Transverse colon (tissue), 4 donors: Measurements from ENCODE around the gene NEDD4L. TPM values are rescaled to one million over a fixed set of nuclear protein-coding genes. Genes with fewer than 3 reads are reported as not detected.

Source experiments
- DNase-seq: peaks from one replicate; pipeline ENCODE4 v3.0.0-alpha.2; 2019
- H3K27ac ChIP-seq, 4 donors: fragments of 200-600 bp; sonication (generic); 2 replicates each; pipeline ENCODE4 v1.5.1; 2016 to 2018; ENCODE audit warnings: inconsistent platforms in 4 of 4
- H3K27me3 ChIP-seq: fragments of 200-600 bp; sonication (generic); 2 replicates; pipeline ENCODE4 v1.5.1; 2017; ENCODE audit warnings: inconsistent platforms
- H3K36me3 ChIP-seq, 4 donors: fragments of 200-600 bp; sonication (generic); 2 replicates each; pipeline ENCODE4 v1.5.1; 2017 to 2019; ENCODE audit warnings: inconsistent platforms in 4 of 4
- H3K4me1 ChIP-seq, 4 donors: fragments of 200-600 bp; sonication (generic); 2 replicates each; pipeline ENCODE4 v1.5.1; 2017 to 2020; ENCODE audit warnings: inconsistent platforms in 4 of 4
- H3K4me3 ChIP-seq, 4 donors: fragments of 200-600 bp; sonication (generic); 1 replicate in 1 of 4; 2 replicates in 3 of 4; pipeline versions ENCODE4 v1.5.1 to v1.6.1; 2017 to 2019; ENCODE audit warnings: inconsistent platforms in 4 of 4
- H3K9me3 ChIP-seq, 2 donors: fragments of 200-600 bp; sonication (generic); 2 replicates each; pipeline ENCODE4 v1.5.1; 2017 to 2019; ENCODE audit warnings: inconsistent platforms in 2 of 2
- EP300 ChIP-seq: sonication (generic); formaldehyde crosslinking; IDR thresholded peaks from one replicate; pipeline ENCODE4 v1.6.1; 2017; ENCODE audit warnings: antibody characterized with exemption, low read depth
- POLR2A ChIP-seq: fragments of 450-650 bp; IDR thresholded peaks from one replicate; pipeline ENCODE4 v1.6.1; 2016; ENCODE audit warnings: antibody characterized with exemption, mild to moderate bottlenecking, moderate library complexity
- POLR2AphosphoS5 ChIP-seq, 3 donors: sonication (generic); formaldehyde crosslinking; IDR thresholded peaks; one replicate each; pipeline ENCODE4 v1.6.1; 2016; ENCODE audit warnings: antibody characterized with exemption in 3 of 3
- WGBS, 2 donors: methylation state at CpG; one replicate each; pipeline ENCODE4 v1.1.5; 2018; ENCODE audit warnings: low coverage in 1 of 2; 5-methylcytosine and 5-hydroxymethylcytosine counted together
- in situ Hi-C, 4 donors: fragments of 200-750 bp; cut with MboI; loops; one replicate each; pipeline versions ENCODE4 v1.15.0 to v1.15.1; 2017; ENCODE audit warnings: low sequenced_read_pairs in 3 of 4, low pct_ligation_motif_present in 1 of 4, low pct_unique_long_range_greater_than_20kb in 1 of 4
- intact Hi-C: fragments of 100-400 bp; cut with DNase I; formaldehyde crosslinking; loops from one replicate; pipeline ENCODE4 v1.15.1; 2023; ENCODE audit warnings: low total_unique reads
- total RNA-seq, 4 donors: library from RNA; depleted of rRNA; stranded (reverse); fragments of >200 nt; gene quantifications; one replicate each; pipeline ENCODE4 v1.1.0, GENCODE V29; 2016
- TF ChIP-seq, protein P1 (sequence below), 5 experiments: fragments of 200-600 bp in 3 of 5; fragments of 450-650 bp in 2 of 5; sonication (generic) in 3 of 5; IDR thresholded peaks; 1 replicate in 2 of 5; 2 replicates in 3 of 5; pipeline ENCODE4 v1.5.1; 2016 to 2017; ENCODE audit warnings: antibody characterized with exemption in 5 of 5, inconsistent platforms in 3 of 5, mild to moderate bottlenecking in 2 of 5, moderate library complexity in 1 of 5

The NEDD4L gene
- total RNA-seq, 4 donors from 2014 or later = 217 to 773 (median 305) TPM

DNA sequence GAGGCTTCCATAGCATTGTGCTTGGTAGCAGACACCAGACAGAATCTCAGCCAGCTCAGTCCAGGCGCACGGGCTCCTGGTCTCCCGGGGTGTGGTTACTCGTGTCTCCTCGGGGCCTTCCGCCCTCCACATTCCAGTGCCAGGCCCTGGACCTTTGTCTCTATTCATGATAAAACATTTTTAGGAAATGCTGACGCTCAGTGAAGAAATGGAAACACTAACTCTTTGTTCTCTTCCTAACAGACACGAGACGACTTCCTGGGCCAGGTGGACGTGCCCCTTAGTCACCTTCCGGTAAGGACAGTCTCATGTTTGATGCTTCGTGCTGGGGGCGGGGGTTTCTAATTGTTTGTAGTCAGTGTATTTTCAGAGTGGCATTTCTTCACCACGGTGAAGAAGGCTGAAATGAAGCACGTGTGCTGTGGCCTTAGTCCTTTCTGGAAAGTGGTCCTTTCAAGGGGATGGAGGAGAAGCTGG lies 271.8 kb downstream of the NEDD4L start:
- WGBS, 2 donors = 47 to 66% methylated on average over 11 to 15 of the region's 15 CpGs
- TF ChIP-seq POLR2AphosphoS5 (IDR thresholded peaks at IDR 0.05) (peak in 1 of 3 donors; percentile 32), EP300 (peak; percentile 19), POLR2A (no peak)
- TF ChIP-seq, protein P1, sequence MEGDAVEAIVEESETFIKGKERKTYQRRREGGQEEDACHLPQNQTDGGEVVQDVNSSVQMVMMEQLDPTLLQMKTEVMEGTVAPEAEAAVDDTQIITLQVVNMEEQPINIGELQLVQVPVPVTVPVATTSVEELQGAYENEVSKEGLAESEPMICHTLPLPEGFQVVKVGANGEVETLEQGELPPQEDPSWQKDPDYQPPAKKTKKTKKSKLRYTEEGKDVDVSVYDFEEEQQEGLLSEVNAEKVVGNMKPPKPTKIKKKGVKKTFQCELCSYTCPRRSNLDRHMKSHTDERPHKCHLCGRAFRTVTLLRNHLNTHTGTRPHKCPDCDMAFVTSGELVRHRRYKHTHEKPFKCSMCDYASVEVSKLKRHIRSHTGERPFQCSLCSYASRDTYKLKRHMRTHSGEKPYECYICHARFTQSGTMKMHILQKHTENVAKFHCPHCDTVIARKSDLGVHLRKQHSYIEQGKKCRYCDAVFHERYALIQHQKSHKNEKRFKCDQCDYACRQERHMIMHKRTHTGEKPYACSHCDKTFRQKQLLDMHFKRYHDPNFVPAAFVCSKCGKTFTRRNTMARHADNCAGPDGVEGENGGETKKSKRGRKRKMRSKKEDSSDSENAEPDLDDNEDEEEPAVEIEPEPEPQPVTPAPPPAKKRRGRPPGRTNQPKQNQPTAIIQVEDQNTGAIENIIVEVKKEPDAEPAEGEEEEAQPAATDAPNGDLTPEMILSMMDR (IDR thresholded peaks at IDR 0.05) = no peak
- no peak overlapping the region for H3K4me3 ChIP-seq
- H3K27ac ChIP-seq = peak overlapping the region; percentile 57 to 79 (median 68)
- H3K4me1 ChIP-seq = peaks cover 43 to 66% (median 49%) of the 10 kb centered on the region in 4 donors
- intact Hi-C loops = loop anchor here (1.0 kb wide), 1 partner anchor 30 kb away; no protein-coding TSS in a partner anchor
- H3K27me3 ChIP-seq = no peaks in the 10 kb centered on the region
- H3K9me3 ChIP-seq = no peaks in the 10 kb centered on the region
- in situ Hi-C loops = no loop called here
- peak; percentile 61 for DNase-seq
- no peaks in the 10 kb centered on the region for H3K36me3 ChIP-seq

DNA sequence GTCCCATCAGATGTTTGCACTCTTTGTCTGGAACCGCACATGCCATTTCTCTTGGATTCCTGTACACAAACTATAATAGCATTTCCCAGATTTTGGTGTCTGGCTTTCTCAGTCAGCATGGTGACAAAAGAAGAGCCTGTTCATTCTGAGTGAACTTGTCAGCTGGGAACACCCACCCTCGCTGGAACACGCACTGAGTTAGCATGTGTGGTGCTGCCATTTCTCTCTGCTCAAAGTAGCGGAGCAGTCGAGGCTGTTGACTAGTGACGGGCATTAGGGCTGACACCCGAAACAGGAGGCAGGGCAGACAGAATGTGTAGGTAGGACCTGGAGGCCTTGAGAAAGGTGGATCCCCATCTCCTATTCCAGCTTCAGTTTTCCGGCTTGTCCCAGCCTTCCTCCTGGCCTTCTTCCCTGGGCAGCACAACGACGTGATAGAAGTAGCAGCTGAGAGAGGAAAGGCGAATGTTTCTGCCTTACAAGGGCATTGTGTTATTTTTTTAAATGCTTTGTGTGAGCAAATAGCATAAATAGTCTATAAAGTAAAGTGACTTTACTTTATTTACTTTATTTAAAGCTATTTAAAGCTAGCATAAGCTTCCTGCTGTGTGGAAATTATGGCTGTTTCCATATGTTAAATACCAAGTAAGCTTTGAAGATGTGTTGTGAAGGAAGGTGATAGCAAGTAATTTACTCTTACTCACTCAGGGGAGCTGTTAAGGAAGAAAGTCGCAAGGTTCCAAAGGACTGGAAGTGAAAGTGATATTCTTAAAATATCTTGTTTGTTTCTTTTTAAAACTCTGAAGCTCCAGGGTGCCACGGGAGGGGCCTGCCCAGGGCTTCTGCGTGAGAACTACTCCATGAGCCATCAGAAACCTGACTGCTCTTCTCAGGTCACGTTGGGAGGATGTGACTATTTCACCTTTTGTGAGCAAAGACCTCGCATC lies 272.6 kb downstream of the NEDD4L start:
- intact Hi-C loops (no loop called here), in situ Hi-C loops (no loop called here)
- Histone ChIP-seq H3K4me1 (peaks cover 42 to 68% (median 44%) of the 10 kb centered on the region in 4 donors), H3K27ac (peak overlapping the region; percentile 57 to 79 (median 68)), H3K9me3 (no peaks in the 10 kb centered on the region), H3K36me3 (no peaks in the 10 kb centered on the region), H3K4me3 (no peak overlapping the region), H3K27me3 (no peaks in the 10 kb centered on the region)
- 63% methylated on average over 7 to 16 of the region's 16 CpGs for WGBS, 2 donors
- TF ChIP-seq EP300 (no peak), POLR2AphosphoS5 (IDR thresholded peaks at IDR 0.05) (peak in 1 of 3 donors; percentile 42)
- DNase-seq = no peak

DNA sequence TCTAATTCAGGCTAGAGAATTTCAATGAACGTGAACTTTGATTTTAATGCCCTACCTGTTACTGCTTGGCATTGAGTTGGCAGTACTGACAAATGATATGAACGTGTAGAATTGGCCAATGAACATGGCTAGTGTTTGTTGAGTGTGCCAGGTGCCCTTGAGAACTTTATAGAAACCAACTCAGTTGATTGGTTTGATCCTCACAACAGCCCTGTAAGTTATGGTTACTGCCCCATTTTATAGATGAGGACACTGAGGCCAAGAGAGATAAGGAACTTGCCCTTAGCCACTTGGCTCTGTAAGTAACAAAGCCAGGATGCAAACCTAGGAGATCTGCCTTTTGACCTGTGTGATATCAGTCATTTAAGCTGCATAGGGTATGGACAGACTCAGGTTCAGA lies 275.7 kb downstream of the NEDD4L start:
- 58 to 81% methylated on average over 2 of the region's 2 CpGs for WGBS, 2 donors
- TF ChIP-seq POLR2AphosphoS5 (IDR thresholded peaks at IDR 0.05) = peak in 1 of 3 donors; percentile 41
- TF ChIP-seq, protein P1 (IDR thresholded peaks at IDR 0.05) = no peak
- H3K36me3 ChIP-seq = no peaks in the 10 kb centered on the region
- H3K27me3 ChIP-seq = no peaks in the 10 kb centered on the region
- peaks cover 27 to 61% (median 33%) of the 10 kb centered on the region in 4 donors for H3K4me1 ChIP-seq
- in situ Hi-C loops = no loop called here
- no peak overlapping the region for H3K4me3 ChIP-seq
- intact Hi-C loops = loop anchor here (5.0 kb wide), 1 partner anchor 122 kb away; no protein-coding TSS in a partner anchor
- DNase-seq = no peak
- H3K9me3 ChIP-seq = no peaks in the 10 kb centered on the region
- peak overlapping the region in 3 of 4 donors; percentile 1 to 53 (median 46) for H3K27ac ChIP-seq

DNA sequence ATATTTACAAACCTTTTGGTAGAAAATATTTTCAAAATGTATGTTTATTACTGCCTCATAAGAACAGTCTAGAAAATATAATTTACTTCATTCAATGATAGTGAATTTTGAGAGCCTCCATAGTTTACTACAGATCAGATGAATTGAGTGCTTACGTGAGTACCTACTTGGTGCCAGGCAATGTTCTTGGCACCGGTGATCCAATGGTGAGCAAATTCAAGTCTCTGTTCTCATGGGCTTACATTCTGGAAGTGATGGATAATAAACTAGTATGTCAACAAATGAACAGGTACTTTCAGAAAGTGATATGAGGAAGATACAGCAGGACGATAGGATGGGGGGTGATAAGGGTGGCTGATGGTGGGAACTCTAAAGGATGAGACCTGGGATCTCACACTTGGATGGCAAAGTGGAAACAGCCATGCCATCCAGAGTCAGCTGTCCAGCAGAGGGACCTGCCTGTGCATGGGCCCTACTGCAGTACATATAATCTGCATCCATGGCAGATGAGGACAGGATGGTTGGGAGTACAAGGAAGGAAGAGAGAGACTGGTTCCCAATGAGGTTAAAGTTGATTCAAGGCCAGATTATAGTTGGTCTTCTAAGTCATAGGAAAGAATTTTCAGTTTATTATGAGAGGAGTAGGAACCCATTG lies 277.0 kb downstream of the NEDD4L start:
- in situ Hi-C loops (no loop called here), intact Hi-C loops (loop anchor here (5.0 kb wide), 1 partner anchor 124 kb away; no protein-coding TSS in a partner anchor)
- Histone ChIP-seq H3K9me3 (no peaks in the 10 kb centered on the region), H3K36me3 (peaks cover 0 to 4% (median 0%) of the 10 kb centered on the region in 4 donors), H3K4me3 (no peak overlapping the region), H3K27ac (peak overlapping the region; percentile 46 to 68 (median 53)), H3K4me1 (peaks cover 14 to 47% (median 20%) of the 10 kb centered on the region in 4 donors), H3K27me3 (no peaks in the 10 kb centered on the region)
- WGBS, 2 donors = 79 to 83% methylated on average over 3 of the region's 3 CpGs
- TF ChIP-seq, protein P1 (IDR thresholded peaks at IDR 0.05) = no peak
- no peak for TF ChIP-seq POLR2AphosphoS5 (IDR thresholded peaks at IDR 0.05)
- TF ChIP-seq EP300 = no peak
- no peak for TF ChIP-seq POLR2A
- no peak for DNase-seq
